ENCODE measurements around the gene NAPEPLD.

DNA sequence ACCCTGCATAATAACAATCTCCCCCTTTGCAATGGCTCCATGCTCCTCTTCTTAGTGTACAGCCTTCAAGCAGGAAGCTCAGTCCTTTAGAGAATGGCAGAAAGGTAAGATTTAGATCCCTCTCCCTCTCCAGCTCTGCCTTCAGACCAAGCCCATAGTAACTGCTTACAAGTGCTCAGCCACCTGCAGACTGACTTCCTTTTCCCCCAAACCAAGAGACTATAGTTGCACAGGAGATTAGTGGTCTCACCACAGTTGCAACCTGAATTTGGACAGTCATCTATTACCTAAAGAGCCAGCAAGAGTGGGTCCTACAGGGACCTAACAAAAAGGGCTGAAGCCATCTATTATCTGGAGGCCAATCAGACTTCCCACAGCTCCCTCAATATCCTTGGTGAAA, 90.8 kb downstream of the NAPEPLD start:
- TF ChIP-seq, protein P1, sequence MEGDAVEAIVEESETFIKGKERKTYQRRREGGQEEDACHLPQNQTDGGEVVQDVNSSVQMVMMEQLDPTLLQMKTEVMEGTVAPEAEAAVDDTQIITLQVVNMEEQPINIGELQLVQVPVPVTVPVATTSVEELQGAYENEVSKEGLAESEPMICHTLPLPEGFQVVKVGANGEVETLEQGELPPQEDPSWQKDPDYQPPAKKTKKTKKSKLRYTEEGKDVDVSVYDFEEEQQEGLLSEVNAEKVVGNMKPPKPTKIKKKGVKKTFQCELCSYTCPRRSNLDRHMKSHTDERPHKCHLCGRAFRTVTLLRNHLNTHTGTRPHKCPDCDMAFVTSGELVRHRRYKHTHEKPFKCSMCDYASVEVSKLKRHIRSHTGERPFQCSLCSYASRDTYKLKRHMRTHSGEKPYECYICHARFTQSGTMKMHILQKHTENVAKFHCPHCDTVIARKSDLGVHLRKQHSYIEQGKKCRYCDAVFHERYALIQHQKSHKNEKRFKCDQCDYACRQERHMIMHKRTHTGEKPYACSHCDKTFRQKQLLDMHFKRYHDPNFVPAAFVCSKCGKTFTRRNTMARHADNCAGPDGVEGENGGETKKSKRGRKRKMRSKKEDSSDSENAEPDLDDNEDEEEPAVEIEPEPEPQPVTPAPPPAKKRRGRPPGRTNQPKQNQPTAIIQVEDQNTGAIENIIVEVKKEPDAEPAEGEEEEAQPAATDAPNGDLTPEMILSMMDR (conservative IDR thresholded peaks at IDR 0.05), result no peak
- TF ChIP-seq ZFX (IDR thresholded peaks at IDR 0.05), result no peak
